HCT116 (cell line): ENCODE measurements around the gene TMEM61. TPM values are rescaled to one million over a fixed set of nuclear protein-coding genes. Genes with fewer than 3 reads are reported as not detected.
A peak's percentile ranks its signal among the peaks of the same experiment; 100 is the strongest.

ENCODE experiments used
- ATAC-seq: fragments of 200-7000 bp; cut with Tn5 transposase; 2 replicates; pipeline ENCODE4 v1.9.1; 2020; ENCODE audit warnings: mild to moderate bottlenecking, moderate library complexity
- BruUV-seq: library from RNA; stranded (reverse); fragments of 400-500 nt; replicated peaks from 2 replicates; lab custom pipeline; 2021; lab: Mats Ljungman, UMichigan
- CTCF ChIA-PET: fragments of 300-600 bp; sonication (Branson Sonifier 250); formaldehyde crosslinking; loops from one replicate; lab custom pipeline; 2021; ENCODE audit warnings: antibody characterized with exemption; lab: Charles Lee
- POLR2A ChIA-PET: fragments of 300-600, 350-600 bp; sonication (Branson Sonifier 250); formaldehyde crosslinking; loops from one replicate; lab custom pipeline; 2021; ENCODE audit warnings: antibody characterized with exemption; lab: Charles Lee
- RAD21 ChIA-PET, 2 experiments: fragments of 300-600 bp; sonication (Branson Sonifier 250); formaldehyde crosslinking; loops; one replicate each; lab custom pipeline; 2023; ENCODE audit warnings: low total read pairs in 2 of 2; ENCODE audit not compliant: uncharacterized antibody in 2 of 2, unreplicated experiment in 2 of 2, low non-redundant PET in 1 of 2; lab: Charles Lee
- DNase-seq: peaks from one replicate; pipeline ENCODE4 v3.0.0-alpha.2; 2010; ENCODE audit warnings: low read depth, low spot score
- H2AFZ ChIP-seq: fragments of 200-600 bp; shearing (Covaris generic), sonication (generic); 2 replicates; pipeline ENCODE4 v1.6.1; 2017; ENCODE audit warnings: low read depth, mixed run types, mixed read lengths, antibody characterized with exemption, low read length; ENCODE audit not compliant: poor library complexity, severe bottlenecking
- H3K27ac ChIP-seq: 2 replicates; pipeline ENCODE4 v1.5.1; 2012; ENCODE audit warnings: low read depth, low read length
- H3K27me3 ChIP-seq: fragments of 200-600 bp; sonication (generic); 2 replicates; pipeline ENCODE4 v1.6.1; 2016; ENCODE audit warnings: mixed run types, low read length, mixed read lengths; ENCODE audit not compliant: insufficient read depth
- H3K36me3 ChIP-seq, 2 experiments: fragments of 200-500 bp in 1 of 2; fragments of 200-600 bp in 1 of 2; sonication (Bioruptor generic) in 1 of 2; sonication (generic) in 1 of 2; 2 replicates each; pipeline versions ENCODE4 v1.5.1 to v1.6.1; 2014 to 2016; ENCODE audit warnings: low read length in 2 of 2, inconsistent platforms in 1 of 2, mixed read lengths in 1 of 2, mixed run types in 1 of 2; ENCODE audit not compliant: insufficient read depth in 2 of 2, control insufficient read depth in 1 of 2
- H3K4me1 ChIP-seq, 2 experiments: fragments of 200-600 bp in 1 of 2; sonication (generic) in 1 of 2; 2 replicates each; pipeline versions ENCODE4 v1.5.1 to v1.6.1; 2012 to 2017; ENCODE audit warnings: low read length in 2 of 2, inconsistent platforms in 1 of 2, mild to moderate bottlenecking in 1 of 2, mixed read lengths in 1 of 2, mixed run types in 1 of 2, moderate library complexity in 1 of 2; ENCODE audit not compliant: insufficient read depth in 2 of 2, control insufficient read depth in 1 of 2
- H3K4me2 ChIP-seq: fragments of 200-600 bp; sonication (generic); 2 replicates; pipeline ENCODE4 v1.6.1; 2017; ENCODE audit warnings: mixed run types, low read length, mixed read lengths
- H3K4me3 ChIP-seq, 2 experiments: fragments of 200-600 bp in 1 of 2; sonication (generic) in 1 of 2; replicated peaks in 1 of 2; 2 replicates each; pipeline ENCODE4 v1.5.1; 2011 to 2016; ENCODE audit warnings: low read length in 2 of 2, control low read depth in 1 of 2, low read depth in 1 of 2, mild to moderate bottlenecking in 1 of 2, mixed read lengths in 1 of 2, mixed run types in 1 of 2
- H3K79me2 ChIP-seq: fragments of 200-600 bp; sonication (generic); 2 replicates; pipeline ENCODE4 v1.6.1; 2017; ENCODE audit warnings: mild to moderate bottlenecking, mixed run types, low read length, moderate library complexity, mixed read lengths; ENCODE audit not compliant: insufficient read depth
- H3K9ac ChIP-seq: fragments of 200-600 bp; sonication (generic); 2 replicates; pipeline ENCODE4 v1.6.1; 2016; ENCODE audit warnings: low read length, mixed read lengths
- H3K9me2 ChIP-seq: fragments of 200-600 bp; sonication (generic), shearing (Covaris generic); 2 replicates; pipeline ENCODE4 v1.6.1; 2017; ENCODE audit warnings: mixed run types, mild to moderate bottlenecking, moderate library complexity; ENCODE audit not compliant: insufficient read depth
- H3K9me3 ChIP-seq, 2 experiments: fragments of 200-500 bp in 1 of 2; fragments of 200-600 bp in 1 of 2; sonication (Bioruptor generic) in 1 of 2; sonication (generic) in 1 of 2; 2 replicates each; pipeline ENCODE4 v1.6.1; 2014 to 2017; ENCODE audit warnings: low read length in 2 of 2, mixed read lengths in 2 of 2, inconsistent platforms in 1 of 2, low read depth in 1 of 2, mild to moderate bottlenecking in 1 of 2, mixed run types in 1 of 2, moderate library complexity in 1 of 2; ENCODE audit not compliant: control insufficient read depth in 1 of 2, insufficient read depth in 1 of 2
- H4K20me1 ChIP-seq: fragments of 200-600 bp; sonication (generic), shearing (Covaris generic); 2 replicates; pipeline ENCODE4 v1.6.1; 2017; ENCODE audit warnings: mixed run types, mild to moderate bottlenecking, moderate library complexity; ENCODE audit not compliant: insufficient read depth
- POLR2A ChIP-seq: IDR thresholded peaks from 2 replicates; pipeline ENCODE4 v1.7.0; 2011; ENCODE audit warnings: borderline replicate concordance; ENCODE audit not compliant: insufficient read depth, insufficient read length; ENCODE audit errors: extremely low read depth
- RAD21 ChIP-seq: IDR thresholded peaks from 2 replicates; pipeline ENCODE4 v1.6.1; 2012; ENCODE audit warnings: low read depth, mild to moderate bottlenecking
- SP1 ChIP-seq: IDR thresholded peaks from 2 replicates; pipeline ENCODE4 v1.6.1; 2012; ENCODE audit warnings: low read depth
- YY1 ChIP-seq: IDR thresholded peaks from 2 replicates; pipeline ENCODE4 v1.6.1; 2011; ENCODE audit warnings: low read length, low read depth, moderate library complexity, mild to moderate bottlenecking; ENCODE audit not compliant: insufficient replicate concordance; ENCODE audit errors: extremely low read depth
- ZFX ChIP-seq: fragments of 450-650 bp; IDR thresholded peaks from 2 replicates; pipeline ENCODE4 v1.6.1; 2017
- intact Hi-C: fragments of 100-400 bp; cut with micrococcal nuclease; formaldehyde crosslinking; loops from 2 replicates; pipeline ENCODE4 v1.10.0; 2022
- total RNA-seq: library from RNA; stranded (reverse); gene quantifications from one replicate; pipeline ENCODE4 v1.2.1, GENCODE V29; 2021; ENCODE audit not compliant: unreplicated experiment
- TF ChIP-seq, protein P1 (sequence below), 3 experiments: fragments of 200-600 bp in 1 of 3; sonication (generic) in 1 of 3; IDR thresholded peaks in 2 of 3; conservative IDR thresholded peaks in 1 of 3; 2 replicates each; pipeline ENCODE4 v1.5.1; 2012 to 2017; ENCODE audit warnings: low read depth in 2 of 3, low read length in 2 of 3, antibody characterized with exemption in 1 of 3, borderline replicate concordance in 1 of 3, control low read depth in 1 of 3, mild to moderate bottlenecking in 1 of 3, mixed read lengths in 1 of 3, mixed run types in 1 of 3, moderate library complexity in 1 of 3; ENCODE audit not compliant: insufficient read depth in 1 of 3

The TMEM61 gene
- total RNA-seq, 1 experiment from 2014 or later = 4.4 TPM

DNA sequence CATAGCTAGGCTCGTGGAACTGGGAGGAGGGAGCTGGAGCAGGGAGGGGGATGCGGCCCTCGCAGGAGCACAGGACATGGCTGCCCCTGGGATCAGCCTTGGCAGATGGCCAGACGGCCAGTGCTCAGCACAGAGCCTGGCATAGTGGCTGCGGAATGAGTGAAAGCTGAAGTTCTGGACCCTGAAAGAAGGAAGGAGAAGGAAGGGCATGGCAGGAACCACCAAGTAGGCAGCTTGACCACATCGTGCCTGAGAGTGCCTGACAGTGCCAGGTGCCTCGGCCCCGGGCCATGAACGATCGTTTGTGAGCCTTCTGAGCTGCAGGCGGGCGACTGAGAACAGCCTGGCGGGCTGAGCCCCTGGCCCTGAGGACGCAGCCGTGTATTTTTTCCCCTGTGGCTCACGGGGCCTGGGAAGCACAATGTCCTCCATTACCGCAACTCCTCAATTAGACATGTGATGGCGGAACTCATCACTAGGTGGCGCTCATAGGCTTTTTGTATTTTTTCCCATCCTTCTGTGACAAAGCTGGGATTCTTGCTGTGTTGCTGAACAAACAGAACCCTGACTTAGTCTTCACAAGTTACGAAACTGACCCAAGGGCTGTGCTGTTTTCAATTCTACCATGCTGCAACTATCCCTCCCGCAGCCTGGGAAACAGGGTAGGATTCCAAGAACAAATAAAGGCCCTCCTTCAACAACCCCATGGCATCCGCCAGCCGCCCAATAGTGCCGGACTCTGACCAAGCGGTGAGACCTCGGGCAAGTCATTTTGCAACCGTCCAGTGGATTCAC lies 29.9 kb upstream of the TMEM61 start:
- no peaks in the 10 kb centered on the region for H3K27me3 ChIP-seq
- POLR2A ChIA-PET = interaction anchor here (1.0 to 1.1 kb wide), 2 partner anchors 30 to 71 kb away, joined by 3 to 4 read pairs; partner anchors contain the start of gene TMEM61
- H3K9ac ChIP-seq = peak overlapping the region; percentile 30; the same call in 1 of the 2 replicates
- DNase-seq (peak; percentile 60), ATAC-seq (peak; percentile 84)
- H3K27ac ChIP-seq = no peak overlapping the region; the same call in 1 of the 2 replicates
- no TSS peak for BruUV-seq
- intact Hi-C loops = loop anchor here (1.0 kb wide), 2 partner anchors 46 to 72 kb away; no protein-coding TSS in a partner anchor
- RAD21 ChIA-PET = interaction anchor here (1.0 to 3.0 kb wide), 8 partner anchors 20 to 72 kb away, joined by 3 to 25 read pairs (median 7); no protein-coding TSS in a partner anchor
- H3K4me2 ChIP-seq = peak overlapping the region; percentile 59
- CTCF ChIA-PET = interaction anchor here (0.7 to 4.4 kb wide), 15 partner anchors 9 to 85 kb away, joined by 3 to 85 read pairs (median 7); partner anchors contain the start of gene BSND
- H2AFZ ChIP-seq = peak overlapping the region; percentile 89
- H3K9me2 ChIP-seq = no peaks in the 10 kb centered on the region
- peak overlapping the region in 1 of 2 experiments; percentile 8; a peak in 1 of 4 replicates for H3K4me3 ChIP-seq
- no peaks in the 10 kb centered on the region for H4K20me1 ChIP-seq
- H3K4me1 ChIP-seq = peaks cover 6 to 31% of the 10 kb centered on the region in 2 experiments
- TF ChIP-seq RAD21 = peak; percentile 97
- TF ChIP-seq, protein P1, sequence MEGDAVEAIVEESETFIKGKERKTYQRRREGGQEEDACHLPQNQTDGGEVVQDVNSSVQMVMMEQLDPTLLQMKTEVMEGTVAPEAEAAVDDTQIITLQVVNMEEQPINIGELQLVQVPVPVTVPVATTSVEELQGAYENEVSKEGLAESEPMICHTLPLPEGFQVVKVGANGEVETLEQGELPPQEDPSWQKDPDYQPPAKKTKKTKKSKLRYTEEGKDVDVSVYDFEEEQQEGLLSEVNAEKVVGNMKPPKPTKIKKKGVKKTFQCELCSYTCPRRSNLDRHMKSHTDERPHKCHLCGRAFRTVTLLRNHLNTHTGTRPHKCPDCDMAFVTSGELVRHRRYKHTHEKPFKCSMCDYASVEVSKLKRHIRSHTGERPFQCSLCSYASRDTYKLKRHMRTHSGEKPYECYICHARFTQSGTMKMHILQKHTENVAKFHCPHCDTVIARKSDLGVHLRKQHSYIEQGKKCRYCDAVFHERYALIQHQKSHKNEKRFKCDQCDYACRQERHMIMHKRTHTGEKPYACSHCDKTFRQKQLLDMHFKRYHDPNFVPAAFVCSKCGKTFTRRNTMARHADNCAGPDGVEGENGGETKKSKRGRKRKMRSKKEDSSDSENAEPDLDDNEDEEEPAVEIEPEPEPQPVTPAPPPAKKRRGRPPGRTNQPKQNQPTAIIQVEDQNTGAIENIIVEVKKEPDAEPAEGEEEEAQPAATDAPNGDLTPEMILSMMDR (IDR thresholded peaks at IDR 0.05 in 2 of 3, conservative IDR thresholded peaks at IDR 0.05 in 1 of 3; ENCODE audit: borderline replicate concordance in 1 of 3, insufficient read depth in 1 of 3, low read depth in 2 of 3, low read length in 2 of 3) = peak; percentile 68 to 95 (median 74)
- peak; percentile 73 for TF ChIP-seq YY1
- no peak for TF ChIP-seq SP1
- TF ChIP-seq POLR2A = no peak
- TF ChIP-seq ZFX = peak; percentile 38; the same call in 1 of the 2 replicates
- H3K36me3 ChIP-seq = no peaks in the 10 kb centered on the region
- H3K79me2 ChIP-seq = no peaks in the 10 kb centered on the region
- no peaks in the 10 kb centered on the region for H3K9me3 ChIP-seq
